Neural crest cell (in vitro differentiated cells): ENCODE measurements around the gene EFCAB12. TPM values are rescaled to one million over a fixed set of nuclear protein-coding genes. Genes with fewer than 3 reads are reported as not detected.

ENCODE experiments used
- DNase-seq: peaks from one replicate; pipeline ENCODE4 v3.0.0; 2021; ENCODE audit warnings: low read depth, mixed read lengths, low spot score
- H3K27ac Mint-ChIP-seq: one replicate; pipeline ENCODE4 v1.8.0; 2021; ENCODE audit warnings: mild to moderate bottlenecking, mixed read lengths; ENCODE audit not compliant: unreplicated experiment
- H3K27me3 Mint-ChIP-seq: 2 replicates; pipeline ENCODE4 v1.8.0; 2021; ENCODE audit warnings: low read depth, mild to moderate bottlenecking, mixed read lengths
- H3K36me3 Mint-ChIP-seq: 2 replicates; pipeline ENCODE4 v1.8.0; 2021; ENCODE audit warnings: low read depth, mild to moderate bottlenecking, mixed read lengths
- H3K4me1 Mint-ChIP-seq: 2 replicates; pipeline ENCODE4 v1.8.0; 2021; ENCODE audit warnings: mixed read lengths
- H3K4me3 Mint-ChIP-seq: one replicate; pipeline ENCODE4 v1.8.0; 2021; ENCODE audit warnings: mild to moderate bottlenecking, mixed read lengths
- H3K9me3 Mint-ChIP-seq: 2 replicates; pipeline ENCODE4 v1.8.0; 2021; ENCODE audit warnings: mixed read lengths
- total RNA-seq: library from RNA; stranded (reverse); gene quantifications from 2 replicates; pipeline ENCODE4 v1.2.1, GENCODE V29; 2021
- TF ChIP-seq, protein P1 (sequence below): fragments of 200-600 bp; sonication (generic); conservative IDR thresholded peaks from 2 replicates; pipeline ENCODE4 v1.5.0; 2021; ENCODE audit warnings: antibody characterized with exemption, mild to moderate bottlenecking

Gene EFCAB12
- total RNA-seq, 1 donor from 2014 or later, result 3.1 TPM

DNA sequence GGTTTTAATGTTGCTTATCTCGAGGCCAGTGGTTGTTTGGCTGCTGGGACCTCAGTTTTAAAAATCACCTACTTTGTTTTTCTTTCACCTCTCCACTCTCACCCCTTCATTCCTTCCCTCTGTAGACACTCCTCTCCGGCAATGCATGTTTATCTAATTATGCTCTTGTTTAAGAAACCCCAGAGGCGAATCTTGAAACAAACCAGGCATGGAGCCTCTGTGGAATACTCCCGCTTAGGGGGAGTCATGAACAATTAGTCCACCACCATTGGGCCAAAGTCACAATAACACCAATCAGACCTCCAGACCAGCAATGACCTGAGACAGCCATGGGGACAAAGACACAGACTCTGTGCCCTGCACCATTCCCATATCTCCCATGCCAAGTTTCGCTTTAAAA lies 53.3 kb downstream of the EFCAB12 start:
- no peak for DNase-seq
- H3K27me3 Mint-ChIP-seq, result no peaks in the 10 kb centered on the region
- H3K36me3 Mint-ChIP-seq, result peaks cover 2% of the 10 kb centered on the region
- H3K27ac Mint-ChIP-seq, result no peak overlapping the region
- H3K4me1 Mint-ChIP-seq, result no peaks in the 10 kb centered on the region
- TF ChIP-seq, protein P1, sequence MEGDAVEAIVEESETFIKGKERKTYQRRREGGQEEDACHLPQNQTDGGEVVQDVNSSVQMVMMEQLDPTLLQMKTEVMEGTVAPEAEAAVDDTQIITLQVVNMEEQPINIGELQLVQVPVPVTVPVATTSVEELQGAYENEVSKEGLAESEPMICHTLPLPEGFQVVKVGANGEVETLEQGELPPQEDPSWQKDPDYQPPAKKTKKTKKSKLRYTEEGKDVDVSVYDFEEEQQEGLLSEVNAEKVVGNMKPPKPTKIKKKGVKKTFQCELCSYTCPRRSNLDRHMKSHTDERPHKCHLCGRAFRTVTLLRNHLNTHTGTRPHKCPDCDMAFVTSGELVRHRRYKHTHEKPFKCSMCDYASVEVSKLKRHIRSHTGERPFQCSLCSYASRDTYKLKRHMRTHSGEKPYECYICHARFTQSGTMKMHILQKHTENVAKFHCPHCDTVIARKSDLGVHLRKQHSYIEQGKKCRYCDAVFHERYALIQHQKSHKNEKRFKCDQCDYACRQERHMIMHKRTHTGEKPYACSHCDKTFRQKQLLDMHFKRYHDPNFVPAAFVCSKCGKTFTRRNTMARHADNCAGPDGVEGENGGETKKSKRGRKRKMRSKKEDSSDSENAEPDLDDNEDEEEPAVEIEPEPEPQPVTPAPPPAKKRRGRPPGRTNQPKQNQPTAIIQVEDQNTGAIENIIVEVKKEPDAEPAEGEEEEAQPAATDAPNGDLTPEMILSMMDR, result no peak
- no peak overlapping the region for H3K4me3 Mint-ChIP-seq
- no peaks in the 10 kb centered on the region for H3K9me3 Mint-ChIP-seq

DNA sequence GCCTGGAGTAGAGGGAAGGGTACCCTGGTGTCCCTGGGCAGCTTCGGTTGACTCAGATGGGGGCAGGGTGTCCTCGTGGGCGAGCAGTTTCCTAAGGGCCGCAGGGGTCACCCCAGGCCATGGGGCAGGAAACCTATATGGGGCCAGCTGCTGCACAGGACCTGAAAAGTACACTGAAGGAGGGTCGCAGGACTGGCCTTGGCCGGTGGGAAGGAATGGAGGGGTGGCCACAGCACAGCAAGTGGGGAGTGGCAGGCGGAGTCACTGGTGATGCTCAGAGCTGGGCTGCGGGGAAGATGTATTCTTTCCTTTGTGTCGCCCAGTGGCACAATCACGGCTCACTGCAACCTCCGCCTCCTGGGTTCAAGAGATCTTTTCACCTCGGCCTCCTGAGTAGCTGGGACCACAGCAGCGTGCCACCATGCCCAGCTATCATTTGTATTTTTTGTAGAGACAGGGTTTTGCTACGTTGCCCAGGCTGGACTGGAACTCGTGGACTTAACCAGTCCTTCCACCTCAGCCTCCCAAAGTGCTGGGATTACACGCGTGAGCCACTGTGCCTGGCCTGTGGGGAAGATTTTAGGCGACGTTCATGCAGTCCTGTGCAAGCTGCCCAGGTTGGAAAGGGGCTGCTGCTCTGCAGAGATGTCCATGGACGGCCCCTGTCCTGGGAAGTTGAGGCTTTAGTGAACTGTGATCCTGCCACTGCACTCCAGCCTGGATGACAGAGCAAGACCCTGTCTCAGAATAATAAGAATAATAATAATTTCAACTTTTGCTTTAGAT lies 57.2 kb downstream of the EFCAB12 start:
- no peak for DNase-seq
- H3K27me3 Mint-ChIP-seq, result no peaks in the 10 kb centered on the region
- H3K4me3 Mint-ChIP-seq, result no peak overlapping the region
- TF ChIP-seq, protein P1, result no peak
- H3K27ac Mint-ChIP-seq, result no peak overlapping the region
- H3K4me1 Mint-ChIP-seq, result no peaks in the 10 kb centered on the region
- H3K9me3 Mint-ChIP-seq, result no peaks in the 10 kb centered on the region
- H3K36me3 Mint-ChIP-seq, result peaks cover 2% of the 10 kb centered on the region

DNA sequence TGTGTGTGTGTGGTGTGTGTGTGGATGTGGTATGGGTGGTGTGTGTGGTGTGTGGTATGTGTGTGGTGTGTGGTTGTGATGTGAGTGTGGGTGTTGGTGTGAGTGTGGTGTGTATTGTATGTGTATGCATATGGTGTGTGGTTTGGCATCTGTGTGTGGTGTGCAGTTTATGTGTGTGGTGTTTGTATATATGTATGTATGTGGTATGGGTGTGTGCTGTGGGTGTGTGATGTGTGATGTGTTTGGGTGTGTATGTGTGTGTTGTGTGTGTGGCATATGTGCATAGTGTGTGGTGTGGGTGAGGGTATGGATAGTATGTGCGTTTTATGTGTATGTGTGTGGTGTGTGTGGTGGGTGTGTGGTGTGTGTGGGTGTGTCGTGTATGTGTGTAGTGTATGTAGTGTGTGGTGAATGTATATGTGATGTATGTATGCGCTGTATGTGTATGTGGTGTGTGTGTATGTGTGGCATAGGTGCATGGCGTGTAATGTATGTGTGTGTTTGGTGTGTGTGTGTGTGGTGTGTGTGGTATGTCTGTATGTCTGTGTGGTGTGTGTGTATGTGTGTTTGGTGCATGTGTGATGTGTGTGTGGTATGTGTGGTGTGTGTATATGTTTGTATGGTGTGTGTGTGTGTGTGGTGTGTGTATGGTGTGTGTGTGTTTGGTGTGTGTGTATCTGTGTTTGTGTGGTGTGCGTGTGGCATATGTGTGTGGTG lies 58.0 kb downstream of the EFCAB12 start:
- H3K27me3 Mint-ChIP-seq, result no peaks in the 10 kb centered on the region
- no peak overlapping the region for H3K27ac Mint-ChIP-seq
- H3K9me3 Mint-ChIP-seq, result no peaks in the 10 kb centered on the region
- H3K4me1 Mint-ChIP-seq, result no peaks in the 10 kb centered on the region
- peaks cover 2% of the 10 kb centered on the region for H3K36me3 Mint-ChIP-seq
- DNase-seq, result no peak
- H3K4me3 Mint-ChIP-seq, result no peak overlapping the region
- TF ChIP-seq, protein P1, result no peak

DNA sequence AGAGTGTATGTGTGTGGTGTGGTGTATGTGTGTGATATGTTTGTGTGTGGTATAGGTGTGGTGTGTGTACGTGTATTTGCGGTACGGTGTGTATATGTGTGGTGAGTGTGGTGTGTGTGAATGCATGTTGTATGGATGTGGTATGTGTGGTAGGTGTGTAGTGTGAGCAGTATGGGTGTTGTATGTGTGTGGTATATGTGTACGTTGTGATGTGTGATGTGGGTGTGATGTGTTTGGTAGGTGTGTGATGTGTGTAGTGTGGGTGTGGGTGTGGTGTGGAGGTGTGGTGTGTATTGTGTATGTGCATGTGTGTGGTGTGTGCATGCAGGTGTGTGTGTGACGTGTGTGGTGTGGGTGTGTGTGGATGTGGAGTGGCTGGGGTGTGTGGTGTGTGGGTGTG lies 58.7 kb downstream of the EFCAB12 start:
- Mint-ChIP-seq H3K9me3 (no peaks in the 10 kb centered on the region), H3K4me3 (no peak overlapping the region), H3K4me1 (no peaks in the 10 kb centered on the region), H3K27me3 (no peaks in the 10 kb centered on the region), H3K27ac (no peak overlapping the region), H3K36me3 (no peaks in the 10 kb centered on the region)
- TF ChIP-seq, protein P1, result no peak
- no peak for DNase-seq

DNA sequence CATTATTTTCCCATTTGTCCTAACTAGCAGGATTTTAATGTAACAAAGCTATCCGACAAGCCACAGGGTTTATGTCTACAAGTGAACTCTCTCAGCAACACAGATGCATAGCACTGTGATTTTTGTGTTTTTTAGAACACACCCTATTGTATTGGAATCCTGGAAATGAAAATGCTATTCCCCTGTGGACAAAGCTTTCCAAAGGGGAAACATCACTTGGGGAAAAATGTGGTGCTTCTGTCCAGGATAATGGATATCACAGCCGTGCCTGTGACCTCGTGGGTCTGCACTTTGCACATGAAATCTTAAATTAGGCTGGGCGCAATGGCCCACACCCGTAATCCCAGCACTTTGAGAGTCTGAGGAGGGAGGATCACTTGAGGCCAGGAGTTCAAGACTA lies 60.6 kb downstream of the EFCAB12 start:
- Mint-ChIP-seq H3K9me3 (no peaks in the 10 kb centered on the region), H3K4me3 (no peak overlapping the region), H3K27me3 (no peaks in the 10 kb centered on the region), H3K36me3 (no peaks in the 10 kb centered on the region), H3K4me1 (no peaks in the 10 kb centered on the region), H3K27ac (no peak overlapping the region)
- DNase-seq, result no peak
- TF ChIP-seq, protein P1, result no peak
